ENCODE results near the gene PTRH2.

- TF ChIP-seq, protein P1, sequence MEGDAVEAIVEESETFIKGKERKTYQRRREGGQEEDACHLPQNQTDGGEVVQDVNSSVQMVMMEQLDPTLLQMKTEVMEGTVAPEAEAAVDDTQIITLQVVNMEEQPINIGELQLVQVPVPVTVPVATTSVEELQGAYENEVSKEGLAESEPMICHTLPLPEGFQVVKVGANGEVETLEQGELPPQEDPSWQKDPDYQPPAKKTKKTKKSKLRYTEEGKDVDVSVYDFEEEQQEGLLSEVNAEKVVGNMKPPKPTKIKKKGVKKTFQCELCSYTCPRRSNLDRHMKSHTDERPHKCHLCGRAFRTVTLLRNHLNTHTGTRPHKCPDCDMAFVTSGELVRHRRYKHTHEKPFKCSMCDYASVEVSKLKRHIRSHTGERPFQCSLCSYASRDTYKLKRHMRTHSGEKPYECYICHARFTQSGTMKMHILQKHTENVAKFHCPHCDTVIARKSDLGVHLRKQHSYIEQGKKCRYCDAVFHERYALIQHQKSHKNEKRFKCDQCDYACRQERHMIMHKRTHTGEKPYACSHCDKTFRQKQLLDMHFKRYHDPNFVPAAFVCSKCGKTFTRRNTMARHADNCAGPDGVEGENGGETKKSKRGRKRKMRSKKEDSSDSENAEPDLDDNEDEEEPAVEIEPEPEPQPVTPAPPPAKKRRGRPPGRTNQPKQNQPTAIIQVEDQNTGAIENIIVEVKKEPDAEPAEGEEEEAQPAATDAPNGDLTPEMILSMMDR (IDR thresholded peaks at IDR 0.05; ENCODE audit: low read length), result no peak
- TF ChIP-seq EZH2 (optimal IDR thresholded peaks at IDR 0.05; ENCODE audit: low read depth, low read length), result no peak
Measured at GRCh38 chr17:59669411-59669810, 37.8 kb downstream of the PTRH2 start.
